Ovary (tissue), 9 donors: ENCODE results near the gene LRRC8A. TPM values are rescaled to one million over a fixed set of nuclear protein-coding genes. Genes with fewer than 3 reads are reported as not detected.
A peak's percentile ranks its signal among the peaks of the same experiment; 100 is the strongest.
"Not testable (repeated sequence)": the region's sequence is repeated elsewhere in the genome, so short reads cannot be mapped to it uniquely, and the experiment has no call there.

ENCODE experiments used
- DNase-seq, 5 donors: peaks; one replicate each; pipeline ENCODE4 v3.0.0-alpha.2; 2019 to 2020
- H3K27ac ChIP-seq, 2 donors: fragments of 200-600 bp; one replicate each; pipeline versions ENCODE4 v1.5.1 to v1.8.0; 2019 to 2022
- H3K27me3 ChIP-seq: fragments of 200-600 bp; one replicate; pipeline ENCODE4 v1.8.0; 2022
- H3K36me3 ChIP-seq: fragments of 200-600 bp; sonication (generic); one replicate; pipeline ENCODE4 v1.5.1; 2019
- H3K4me1 ChIP-seq: one replicate; pipeline ENCODE4 v1.8.1; 2013; ENCODE audit warnings: mild to moderate bottlenecking, moderate library complexity; ENCODE audit not compliant: insufficient read depth
- H3K4me3 ChIP-seq: fragments of 200-600 bp; sonication (generic); one replicate; pipeline ENCODE4 v1.5.1; 2017
- H3K9me3 ChIP-seq, 2 donors: fragments of 200-600 bp in 1 of 2; sonication (generic) in 1 of 2; one replicate each; pipeline versions ENCODE4 v1.5.1 to v1.8.1; 2013 to 2019; ENCODE audit warnings: mild to moderate bottlenecking in 1 of 2, moderate library complexity in 1 of 2
- CTCF ChIP-seq, 3 donors: fragments of 450-650 bp in 2 of 3; fragments of 200-600 bp in 1 of 3; IDR thresholded peaks; one replicate each; pipeline versions ENCODE4 v1.5.1 to v1.8.0; 2016 to 2022; ENCODE audit warnings: antibody characterized with exemption in 3 of 3, mild to moderate bottlenecking in 1 of 3
- EP300 ChIP-seq: sonication (generic); formaldehyde crosslinking; IDR thresholded peaks from one replicate; pipeline ENCODE4 v1.6.1; 2017; ENCODE audit warnings: antibody characterized with exemption
- POLR2A ChIP-seq: fragments of 450-650 bp; IDR thresholded peaks from one replicate; pipeline ENCODE4 v1.6.1; 2017; ENCODE audit warnings: antibody characterized with exemption, mild to moderate bottlenecking, moderate library complexity
- WGBS, 3 donors: extraction: QIAGEN DNeasy Blood & Tissue Kit in 1 of 3; methylation state at CpG; one replicate each; pipeline versions ENCODE4 v1.1.5 to v1.1.7; 2013 to 2017; 5-methylcytosine and 5-hydroxymethylcytosine counted together
- intact Hi-C, 4 donors: fragments of 100-400 bp; cut with DNase I; formaldehyde crosslinking; loops; one replicate each; pipeline versions ENCODE4 v1.11.0 to v1.15.1; 2022 to 2023
- polyA plus RNA-seq, 2 donors: library from polyadenylated mRNA; stranded (reverse); fragments of 200-250 nt in 1 of 2; fragments of 350-450 nt in 1 of 2; fragmentation: Illumina TruSeq in 1 of 2; extraction: RNeasy Lipid Tissue Mini Kit (QIAGEN cat#74804) in 1 of 2; gene quantifications; one replicate each; pipeline ENCODE4 v1.2.3, GENCODE V29; 2013 to 2014
- total RNA-seq, 7 donors: library from RNA; depleted of rRNA in 2 of 7; stranded (reverse); fragments of >200 nt in 2 of 7; fragmentation: NEBNext Ultra II Directional in 3 of 7; extraction: Animal tissue kit (Norgen Biotek cat#: 25700) in 3 of 7; gene quantifications; one replicate each; pipeline versions ENCODE4 v1.1.0 to v1.2.4, GENCODE V29; 2016 to 2023
- donor health status: DM: no; HTN: no; CAD: no; lungs with moderate emphysema.
- donor health status: DM: no; HTN: no; CAD: no.
- donor health status: Bipolar disorder and iron deficiency.
- donor health status: DM: yes; HTN: yes; CAD: no.
- donor health status: DM: no; HTN: no; CAD: no.
- donor health status: DM: yes; HTN: yes; CAD: no.

The LRRC8A gene
- total and polyA plus RNA-seq, 9 donors, result 18.1 to 39.7 (median 26.4) TPM

GRCh38 chr9:128940946-128941755 is 59.2 kb downstream of the LRRC8A start:
- no peaks in the 10 kb centered on the region for H3K36me3 ChIP-seq
- H3K9me3 ChIP-seq, result no peaks in the 10 kb centered on the region
- TF ChIP-seq EP300, result no peak
- no peak for TF ChIP-seq CTCF (IDR thresholded peaks at IDR 0.05)
- TF ChIP-seq POLR2A, result no peak
- 87 to 90% (median 87%) methylated on average over 12 of the region's 12 CpGs for WGBS, 3 donors
- H3K4me1 ChIP-seq, result peaks cover 2% of the 10 kb centered on the region
- DNase-seq, result peak in 1 of 5 donors; percentile 27
- intact Hi-C loops, result no loop called here
- no peak overlapping the region for H3K4me3 ChIP-seq
- no peak overlapping the region for H3K27ac ChIP-seq
- no peaks in the 10 kb centered on the region for H3K27me3 ChIP-seq

DNA sequence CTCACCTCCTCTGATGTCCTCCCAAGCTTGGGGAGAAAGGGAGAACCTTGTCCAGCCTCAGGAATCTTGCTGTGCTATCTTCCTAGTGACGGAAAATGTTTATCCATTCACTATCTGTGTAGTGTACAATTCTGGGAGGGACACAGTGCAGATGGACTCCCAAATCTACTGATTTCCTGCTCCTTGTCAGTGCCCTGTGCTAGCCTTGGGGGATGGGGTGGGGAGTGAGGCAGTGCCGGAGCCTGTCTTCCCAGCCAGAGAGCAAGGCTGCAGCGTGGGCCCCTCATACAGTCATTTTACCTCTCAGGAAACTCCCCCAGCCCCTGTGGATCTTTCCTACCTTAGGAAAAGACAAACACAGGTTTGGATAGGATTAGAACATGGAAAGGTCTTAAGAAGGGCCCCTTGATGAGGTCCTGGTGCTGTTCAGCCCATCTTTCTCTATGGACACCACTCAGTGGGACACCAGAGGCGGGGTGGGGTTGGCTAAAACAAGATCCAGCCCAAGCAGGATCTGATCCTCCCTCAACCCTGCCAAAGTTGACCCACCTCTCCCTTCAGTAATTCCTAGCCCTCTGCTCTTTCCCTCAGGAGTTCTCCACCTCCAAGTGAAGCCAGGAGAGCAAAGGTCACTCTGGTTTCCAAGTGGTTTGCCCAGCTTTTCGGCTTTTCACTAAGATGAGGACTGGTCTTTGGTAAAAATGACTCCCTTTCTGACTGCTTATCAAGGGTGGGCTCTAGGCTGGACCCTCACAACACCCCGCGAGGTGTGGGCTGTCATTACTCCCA is 62.1 kb downstream of the LRRC8A start:
- no peak for TF ChIP-seq EP300
- intact Hi-C loops, result no loop called here
- Histone ChIP-seq H3K36me3 (no peaks in the 10 kb centered on the region), H3K27ac (no peak overlapping the region), H3K9me3 (no peaks in the 10 kb centered on the region), H3K27me3 (no peaks in the 10 kb centered on the region), H3K4me3 (no peak overlapping the region), H3K4me1 (peaks cover 9% of the 10 kb centered on the region)
- peak in 3 of 5 donors; percentile 9 to 23 (median 10) for DNase-seq
- 73 to 86% (median 81%) methylated on average over 7 of the region's 7 CpGs for WGBS, 3 donors

DNA sequence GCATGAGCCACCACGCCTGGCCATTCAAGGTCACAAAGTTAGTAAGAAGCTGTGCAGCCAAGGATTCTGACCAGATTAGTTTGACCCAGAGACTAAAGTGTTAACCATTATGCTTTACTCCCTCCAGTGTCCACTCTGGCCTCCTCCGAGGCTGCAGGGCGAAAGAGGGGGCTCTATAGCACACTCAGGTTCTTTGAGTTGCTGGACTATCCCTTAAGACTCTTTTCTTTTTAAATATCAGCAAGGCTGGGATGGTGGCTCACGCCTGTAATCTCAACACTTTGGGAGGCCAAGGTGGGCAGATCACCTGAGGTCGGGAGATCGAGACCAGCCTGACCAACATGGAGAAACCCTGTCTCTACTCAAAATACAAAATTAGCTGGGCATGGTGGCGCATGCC is 63.0 kb downstream of the LRRC8A start:
- H3K4me3 ChIP-seq, H3K4me1 ChIP-seq, H3K36me3 ChIP-seq, intact Hi-C loops, H3K27ac ChIP-seq, H3K9me3 ChIP-seq, H3K27me3 ChIP-seq: not testable (repeated sequence)
- DNase-seq, result peak in 1 of 5 donors; percentile 19
- 81 to 88% (median 82%) methylated on average over 7 of the region's 7 CpGs for WGBS, 3 donors

GRCh38 chr9:128945798-128946501 is 64.0 kb downstream of the LRRC8A start:
- no peaks in the 10 kb centered on the region for H3K9me3 ChIP-seq
- DNase-seq, result peak in 2 of 5 donors; percentile 28 to 34
- H3K27ac ChIP-seq, result no peak overlapping the region
- intact Hi-C loops, result no loop called here
- WGBS, 3 donors, result 95 to 97% (median 95%) methylated on average over 19 of the region's 19 CpGs
- TF ChIP-seq CTCF (IDR thresholded peaks at IDR 0.05), result no peak
- no peak for TF ChIP-seq EP300
- TF ChIP-seq POLR2A, result no peak
- peaks cover 9% of the 10 kb centered on the region for H3K4me1 ChIP-seq
- H3K4me3 ChIP-seq, result no peak overlapping the region
- H3K27me3 ChIP-seq, result no peaks in the 10 kb centered on the region
- H3K36me3 ChIP-seq, result no peaks in the 10 kb centered on the region

- no peaks in the 10 kb centered on the region for H3K27me3 ChIP-seq
- H3K4me1 ChIP-seq, result peaks cover 9% of the 10 kb centered on the region
- no peaks in the 10 kb centered on the region for H3K36me3 ChIP-seq
- DNase-seq, result peak in 2 of 5 donors; percentile 33 to 35
- peak overlapping the region; percentile 59 to 94 for H3K27ac ChIP-seq
- TF ChIP-seq CTCF (IDR thresholded peaks at IDR 0.05) (no peak), EP300 (no peak), POLR2A (no peak)
- intact Hi-C loops, result no loop called here
- WGBS, 3 donors, result 22 to 27% (median 24%) methylated on average over 30 of the region's 30 CpGs
- no peaks in the 10 kb centered on the region for H3K9me3 ChIP-seq
- peak overlapping the region; percentile 98 for H3K4me3 ChIP-seq
These were observed 64.8 kb downstream of the LRRC8A start for GRCh38 chr9:128946571-128947276.
